ENCODE data around the gene ANXA1.

- TF ChIP-seq POLR2A (IDR thresholded peaks at IDR 0.05; ENCODE audit: low read depth, low read length) (no peak), SPI1 (IDR thresholded peaks at IDR 0.05; ENCODE audit: low read depth, low read length) (no peak), POU2F2 (IDR thresholded peaks at IDR 0.05; ENCODE audit: low read depth, low read length) (no peak), PAX5 (IDR thresholded peaks at IDR 0.05; ENCODE audit: insufficient read depth, low read length, severe bottlenecking) (no peak)
Measured at GRCh38 chr9:73178044-73178443, 26.4 kb downstream of the ANXA1 start.

All from GM12891 (cell line).